Spleen (tissue), 11 donors: ENCODE results near the gene GABRA5. TPM values are rescaled to one million over a fixed set of nuclear protein-coding genes. Genes with fewer than 3 reads are reported as not detected.

Experiments used
- DNase-seq: peaks from one replicate; pipeline ENCODE4 v3.0.0-alpha.2; 2020
- H3K27ac ChIP-seq, 8 donors: fragments of 200-600 bp; sonication (generic) in 7 of 8; 1 replicate in 4 of 8; 2 replicates in 4 of 8; pipeline versions ENCODE4 v1.5.0 to v1.8.0; 2016 to 2021; ENCODE audit warnings: inconsistent platforms in 4 of 8, mild to moderate bottlenecking in 4 of 8, moderate library complexity in 1 of 8
- H3K27me3 ChIP-seq, 7 donors: fragments of 200-600 bp; sonication (generic) in 6 of 7; replicated peaks in 1 of 7; 1 replicate in 4 of 7; 2 replicates in 3 of 7; pipeline versions ENCODE4 v1.5.0 to v1.8.0; 2016 to 2021; ENCODE audit warnings: inconsistent platforms in 3 of 7, mild to moderate bottlenecking in 1 of 7
- H3K36me3 ChIP-seq, 6 donors: fragments of 200-600 bp; sonication (generic) in 5 of 6; 1 replicate in 4 of 6; 2 replicates in 2 of 6; pipeline versions ENCODE4 v1.5.0 to v1.8.0; 2016 to 2021; ENCODE audit warnings: inconsistent platforms in 2 of 6
- H3K4me1 ChIP-seq, 6 donors: fragments of 200-600 bp; sonication (generic) in 5 of 6; 1 replicate in 3 of 6; 2 replicates in 3 of 6; pipeline versions ENCODE4 v1.5.0 to v1.8.0; 2016 to 2021; ENCODE audit warnings: inconsistent platforms in 3 of 6
- H3K4me3 ChIP-seq, 8 donors: fragments of 200-600 bp; sonication (generic) in 7 of 8; 1 replicate in 4 of 8; 2 replicates in 4 of 8; pipeline versions ENCODE4 v1.5.0 to v1.8.0; 2016 to 2021; ENCODE audit warnings: inconsistent platforms in 4 of 8, mild to moderate bottlenecking in 4 of 8, moderate library complexity in 2 of 8
- H3K9me3 ChIP-seq, 8 donors: fragments of 200-600 bp; sonication (generic) in 7 of 8; 1 replicate in 4 of 8; 2 replicates in 4 of 8; pipeline versions ENCODE4 v1.5.0 to v1.8.0; 2016 to 2021; ENCODE audit warnings: inconsistent platforms in 4 of 8
- POLR2A ChIP-seq, 3 donors: fragments of 450-650 bp; IDR thresholded peaks; one replicate each; pipeline ENCODE4 v1.5.1; 2017; ENCODE audit warnings: antibody characterized with exemption in 3 of 3, mild to moderate bottlenecking in 1 of 3
- POLR2AphosphoS5 ChIP-seq, 3 donors: sonication (generic); formaldehyde crosslinking; IDR thresholded peaks; one replicate each; pipeline ENCODE4 v1.5.1; 2017; ENCODE audit warnings: antibody characterized with exemption in 3 of 3
- WGBS, 5 donors: extraction: QIAGEN DNeasy Blood & Tissue Kit in 3 of 5; methylation state at CpG; one replicate each; pipeline versions ENCODE4 v1.1.5 to v1.1.7; 2013 to 2018; 5-methylcytosine and 5-hydroxymethylcytosine counted together
- intact Hi-C: fragments of 100-400 bp; cut with DNase I; formaldehyde crosslinking; loops from one replicate; pipeline ENCODE4 v1.15.0; 2023; ENCODE audit warnings: low total_unique reads
- polyA plus RNA-seq, 3 donors: library from polyadenylated mRNA; stranded (reverse); fragments of 200-250 nt; gene quantifications; one replicate each; pipeline ENCODE4 v1.2.1, GENCODE V29; 2013
- total RNA-seq, 7 donors: library from RNA; depleted of rRNA in 3 of 7; stranded (reverse); fragments of >200 nt in 3 of 7; fragmentation: NEBNext Ultra II Directional in 4 of 7; extraction: Animal tissue kit (Norgen Biotek cat#: 25700) in 4 of 7; gene quantifications; one replicate each; pipeline versions ENCODE4 v1.1.0 to v1.2.1, GENCODE V29; 2016 to 2021
- TF ChIP-seq, protein P1 (sequence below), 11 experiments: fragments of 200-600 bp in 7 of 11; fragments of 450-650 bp in 4 of 11; sonication (generic) in 4 of 11; IDR thresholded peaks in 8 of 11; conservative IDR thresholded peaks in 3 of 11; 1 replicate in 7 of 11; 2 replicates in 4 of 11; pipeline versions ENCODE4 v1.4.0 to v1.8.0; 2016 to 2021; ENCODE audit warnings: antibody characterized with exemption in 11 of 11, inconsistent platforms in 4 of 11, mild to moderate bottlenecking in 1 of 11
- donor health status: healthy with polysubstance abuse.
- donor health status: DM: no; HTN: no; CAD: no; lungs with moderate emphysema.
- donor health status: DM: no; HTN: no; CAD: no.
- donor health status: Bipolar disorder and iron deficiency.
- donor health status: healthy.
- donor health status: DM: no; HTN: no; CAD: no.
- donor health status: DM: yes; HTN: yes; CAD: no.

Gene GABRA5
- total and polyA plus RNA-seq, 10 donors, result 0.02 to 0.85 (median 0.04) TPM; not detected in 7

DNA sequence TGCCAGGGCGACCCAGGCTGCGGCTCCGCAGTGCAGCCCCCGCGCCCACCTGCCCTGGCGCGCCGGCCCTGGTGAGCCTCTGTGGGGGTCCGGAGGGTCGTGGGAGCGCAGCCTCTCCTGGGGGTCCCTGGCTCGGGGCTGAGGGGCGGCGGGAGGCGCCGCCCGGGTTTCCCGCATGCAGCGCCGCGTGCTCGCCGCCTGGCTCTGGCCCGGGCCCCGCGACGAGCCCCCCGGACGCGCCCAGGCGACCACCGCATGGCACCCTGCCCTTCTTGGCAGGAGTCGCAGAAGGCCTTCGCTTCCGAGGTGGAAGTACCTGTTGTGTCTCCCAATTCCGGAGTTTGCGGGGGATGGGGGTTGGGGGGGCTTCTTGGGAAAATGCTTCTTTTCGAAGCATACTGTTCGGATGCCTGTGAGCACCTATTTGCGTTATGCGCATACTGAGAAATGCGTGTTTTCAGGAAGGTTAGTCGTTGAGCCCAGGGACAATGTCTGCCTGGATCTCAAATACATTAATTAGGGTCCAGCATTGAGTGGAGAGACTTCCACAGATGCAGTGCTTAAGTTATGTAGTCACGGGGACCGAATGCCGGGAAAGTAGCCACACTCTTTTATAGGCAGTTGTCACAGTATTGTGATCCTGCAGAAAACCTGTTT is 1.3 kb downstream of the GABRA5 start:
- 12 to 33% (median 17%) methylated on average over 13 to 46 of the region's 46 CpGs for WGBS, 5 donors
- no peak overlapping the region for H3K27ac ChIP-seq
- DNase-seq, result no peak
- peaks cover 0 to 62% (median 31%) of the 10 kb centered on the region in 7 donors for H3K27me3 ChIP-seq
- H3K9me3 ChIP-seq, result peaks cover 0 to 3% (median 0%) of the 10 kb centered on the region in 8 donors
- no peaks in the 10 kb centered on the region for H3K36me3 ChIP-seq
- intact Hi-C loops, result loop anchor here (10.0 kb wide), 1 partner anchor 1353 kb away; no protein-coding TSS in a partner anchor
- TF ChIP-seq POLR2A (IDR thresholded peaks at IDR 0.05) (no peak), POLR2AphosphoS5 (IDR thresholded peaks at IDR 0.05) (no peak)
- TF ChIP-seq, protein P1, sequence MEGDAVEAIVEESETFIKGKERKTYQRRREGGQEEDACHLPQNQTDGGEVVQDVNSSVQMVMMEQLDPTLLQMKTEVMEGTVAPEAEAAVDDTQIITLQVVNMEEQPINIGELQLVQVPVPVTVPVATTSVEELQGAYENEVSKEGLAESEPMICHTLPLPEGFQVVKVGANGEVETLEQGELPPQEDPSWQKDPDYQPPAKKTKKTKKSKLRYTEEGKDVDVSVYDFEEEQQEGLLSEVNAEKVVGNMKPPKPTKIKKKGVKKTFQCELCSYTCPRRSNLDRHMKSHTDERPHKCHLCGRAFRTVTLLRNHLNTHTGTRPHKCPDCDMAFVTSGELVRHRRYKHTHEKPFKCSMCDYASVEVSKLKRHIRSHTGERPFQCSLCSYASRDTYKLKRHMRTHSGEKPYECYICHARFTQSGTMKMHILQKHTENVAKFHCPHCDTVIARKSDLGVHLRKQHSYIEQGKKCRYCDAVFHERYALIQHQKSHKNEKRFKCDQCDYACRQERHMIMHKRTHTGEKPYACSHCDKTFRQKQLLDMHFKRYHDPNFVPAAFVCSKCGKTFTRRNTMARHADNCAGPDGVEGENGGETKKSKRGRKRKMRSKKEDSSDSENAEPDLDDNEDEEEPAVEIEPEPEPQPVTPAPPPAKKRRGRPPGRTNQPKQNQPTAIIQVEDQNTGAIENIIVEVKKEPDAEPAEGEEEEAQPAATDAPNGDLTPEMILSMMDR (IDR thresholded peaks at IDR 0.05 in 8 of 11, conservative IDR thresholded peaks at IDR 0.05 in 3 of 11), result no peak
- peak overlapping the region in 1 of 8 donors; percentile 44 for H3K4me3 ChIP-seq
- peaks cover 0 to 11% (median 5%) of the 10 kb centered on the region in 6 donors for H3K4me1 ChIP-seq

DNA sequence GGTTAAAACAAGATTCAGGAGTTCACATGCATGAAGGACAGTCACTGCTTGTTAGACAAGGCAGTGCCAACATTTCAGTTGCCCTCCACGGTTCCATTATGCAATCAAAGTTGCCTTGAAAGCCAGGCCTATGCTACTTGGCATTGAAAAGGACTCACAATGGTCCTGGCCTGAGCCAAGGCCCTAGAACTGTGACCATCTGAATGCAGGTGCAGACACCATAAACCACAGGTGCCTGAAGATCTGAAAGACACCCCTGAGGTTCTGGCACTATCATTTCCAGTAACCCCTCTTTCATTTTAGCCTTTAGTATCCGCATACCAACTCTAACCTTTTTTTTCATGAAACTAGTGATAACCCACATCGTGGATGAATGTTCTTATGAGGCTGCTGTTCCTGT is 2.8 kb downstream of the GABRA5 start:
- WGBS, 5 donors, result 71 to 85% (median 75%) methylated on average over 3 of the region's 3 CpGs
- TF ChIP-seq POLR2AphosphoS5 (IDR thresholded peaks at IDR 0.05), result no peak
- DNase-seq, result no peak
- no peak overlapping the region for H3K27ac ChIP-seq
- H3K9me3 ChIP-seq, result peaks cover 0 to 3% (median 0%) of the 10 kb centered on the region in 8 donors
- peaks cover 0 to 67% (median 31%) of the 10 kb centered on the region in 7 donors for H3K27me3 ChIP-seq
- no peaks in the 10 kb centered on the region for H3K36me3 ChIP-seq
- intact Hi-C loops, result loop anchor here (10.0 kb wide), 1 partner anchor 1355 kb away; no protein-coding TSS in a partner anchor
- peaks cover 0 to 11% (median 5%) of the 10 kb centered on the region in 6 donors for H3K4me1 ChIP-seq
- H3K4me3 ChIP-seq, result no peak overlapping the region

DNA sequence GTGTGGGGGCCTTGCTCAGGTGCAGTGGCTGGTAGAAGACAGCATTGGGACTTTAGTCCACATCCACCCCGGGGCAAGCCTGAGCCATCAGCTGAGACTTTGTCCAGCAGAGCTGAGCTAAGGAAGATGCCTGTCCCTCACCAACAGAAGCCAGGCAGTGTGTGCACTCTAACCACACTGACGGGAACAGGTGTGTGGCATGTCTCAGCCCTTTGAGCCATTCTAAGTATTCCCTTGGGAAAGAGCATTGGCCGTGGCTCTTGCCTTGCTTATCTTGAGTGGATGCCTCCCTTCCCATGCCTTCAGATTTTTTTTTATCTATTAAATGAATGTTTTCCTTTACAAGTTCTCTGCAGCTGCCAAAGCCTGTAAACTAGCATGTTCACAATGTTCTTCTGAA is 3.5 kb downstream of the GABRA5 start:
- no peak for DNase-seq
- WGBS, 5 donors, result 58 to 84% (median 71%) methylated on average over 3 of the region's 3 CpGs
- no peak overlapping the region for H3K4me3 ChIP-seq
- peaks cover 0 to 3% (median 0%) of the 10 kb centered on the region in 8 donors for H3K9me3 ChIP-seq
- intact Hi-C loops, result no loop called here
- peaks cover 0 to 11% (median 5%) of the 10 kb centered on the region in 6 donors for H3K4me1 ChIP-seq
- no peaks in the 10 kb centered on the region for H3K36me3 ChIP-seq
- TF ChIP-seq, protein P1 (IDR thresholded peaks at IDR 0.05 in 8 of 11, conservative IDR thresholded peaks at IDR 0.05 in 3 of 11), result no peak
- TF ChIP-seq POLR2AphosphoS5 (IDR thresholded peaks at IDR 0.05) (no peak), POLR2A (IDR thresholded peaks at IDR 0.05) (no peak)
- H3K27ac ChIP-seq, result no peak overlapping the region
- H3K27me3 ChIP-seq, result peaks cover 0 to 74% (median 31%) of the 10 kb centered on the region in 7 donors

DNA sequence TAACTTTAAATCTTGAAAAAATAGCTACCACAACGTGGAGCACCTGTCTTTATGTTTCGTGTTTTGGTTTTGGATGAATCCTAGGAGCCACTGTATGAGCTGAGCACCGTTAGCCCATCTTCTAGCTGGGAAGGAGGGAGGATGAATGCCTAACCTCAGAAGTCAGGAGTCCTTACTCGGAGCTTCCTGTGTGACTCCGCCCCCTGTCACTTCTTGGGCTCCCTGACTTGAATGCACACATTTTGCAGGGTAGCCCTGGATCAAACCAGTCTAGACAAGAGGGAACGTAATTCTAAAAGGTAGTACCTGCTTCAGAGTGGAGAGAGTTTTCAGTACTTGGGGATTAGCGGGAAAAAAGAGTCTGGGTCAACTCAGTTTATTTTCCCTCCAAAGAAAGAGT is 5.3 kb downstream of the GABRA5 start:
- intact Hi-C loops, result no loop called here
- Histone ChIP-seq H3K36me3 (no peaks in the 10 kb centered on the region), H3K9me3 (peaks cover 0 to 3% (median 0%) of the 10 kb centered on the region in 8 donors), H3K4me1 (peaks cover 0 to 10% (median 4%) of the 10 kb centered on the region in 6 donors), H3K27ac (no peak overlapping the region), H3K4me3 (no peak overlapping the region), H3K27me3 (peaks cover 0 to 72% (median 19%) of the 10 kb centered on the region in 7 donors)
- no peak for TF ChIP-seq POLR2A (IDR thresholded peaks at IDR 0.05)
- TF ChIP-seq, protein P1 (IDR thresholded peaks at IDR 0.05 in 8 of 11, conservative IDR thresholded peaks at IDR 0.05 in 3 of 11), result no peak
- TF ChIP-seq POLR2AphosphoS5 (IDR thresholded peaks at IDR 0.05), result no peak
- no peak for DNase-seq
- WGBS, 5 donors, result 48 to 59% (median 54%) methylated on average over 7 of the region's 7 CpGs
